ENCODE measurements around the gene UGT1A10. TPM values are rescaled to one million over a fixed set of nuclear protein-coding genes. Genes with fewer than 3 reads are reported as not detected.

UGT1A10 gene
- total RNA-seq, 2 donors from 2014 or later, result not detected

- H3K27ac Mint-ChIP-seq, result no peak overlapping the region
- no peak overlapping the region for H3K4me3 Mint-ChIP-seq
- no peaks in the 10 kb centered on the region for H3K36me3 Mint-ChIP-seq (ENCODE audit: low read depth)
- H3K9me3 ChIP-seq (ENCODE audit: control insufficient read depth, low read length, poor library complexity, severe bottlenecking), result no peaks in the 10 kb centered on the region
- ATAC-seq (no peak), DNase-seq (no peak)
- H3K27me3 Mint-ChIP-seq, result peaks cover 4% of the 10 kb centered on the region
- peaks cover 4% of the 10 kb centered on the region for H3K4me1 Mint-ChIP-seq
These were observed 155.7 kb downstream of the UGT1A10 start for GRCh38 chr2:233791883-233792329.

- DNase-seq (no peak), ATAC-seq (no peak)
- Mint-ChIP-seq H3K27me3 (peaks cover 5% of the 10 kb centered on the region), H3K27ac (no peak overlapping the region), H3K4me3 (no peak overlapping the region), H3K36me3 (ENCODE audit: low read depth) (no peaks in the 10 kb centered on the region), H3K4me1 (peaks cover 4% of the 10 kb centered on the region)
- no peaks in the 10 kb centered on the region for H3K9me3 ChIP-seq (ENCODE audit: control insufficient read depth, low read length, poor library complexity, severe bottlenecking)
These were observed 156.5 kb downstream of the UGT1A10 start for GRCh38 chr2:233792720-233793119.

DNA sequence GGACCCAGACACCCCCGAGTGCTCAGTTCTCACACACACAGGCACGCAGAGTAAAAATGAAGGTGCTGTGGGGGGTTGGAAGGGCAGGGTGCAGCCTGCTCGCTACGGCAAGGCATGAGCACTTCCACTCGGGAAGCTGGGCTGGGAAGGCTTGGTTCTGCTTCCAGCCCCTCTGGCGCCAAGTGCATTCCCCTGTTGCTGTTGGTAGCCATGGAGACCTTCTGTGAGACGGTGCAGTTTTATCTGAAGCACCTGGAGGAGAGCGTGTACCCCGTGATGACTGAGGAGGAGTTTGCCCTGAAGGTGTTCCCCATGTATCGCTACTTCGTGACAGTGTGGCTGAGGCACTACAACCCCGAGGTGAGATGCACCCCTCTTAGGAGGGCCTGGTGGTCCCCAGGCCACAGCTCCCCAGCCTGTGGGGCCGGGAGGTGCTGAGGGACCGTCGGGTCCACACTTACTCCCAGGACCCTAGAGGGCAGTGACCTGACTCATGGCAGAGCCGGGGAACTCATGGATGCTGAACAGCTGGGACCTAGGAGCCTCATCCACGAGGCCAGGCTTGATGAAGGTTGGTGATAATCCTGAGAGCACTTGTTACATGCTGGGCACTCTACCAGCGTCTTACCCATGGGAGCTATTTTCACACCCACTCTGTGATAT lies 157.3 kb downstream of the UGT1A10 start:
- Mint-ChIP-seq H3K27me3 (peaks cover 13% of the 10 kb centered on the region), H3K36me3 (ENCODE audit: low read depth) (no peaks in the 10 kb centered on the region), H3K4me3 (no peak overlapping the region), H3K4me1 (peaks cover 4% of the 10 kb centered on the region), H3K27ac (no peak overlapping the region)
- ATAC-seq (no peak), DNase-seq (no peak)
- H3K9me3 ChIP-seq (ENCODE audit: control insufficient read depth, low read length, poor library complexity, severe bottlenecking), result no peaks in the 10 kb centered on the region

GRCh38 chr2:233794128-233794658 lies 157.9 kb downstream of the UGT1A10 start:
- H3K27me3 Mint-ChIP-seq, result peaks cover 19% of the 10 kb centered on the region
- H3K36me3 Mint-ChIP-seq (ENCODE audit: low read depth), result no peaks in the 10 kb centered on the region
- ATAC-seq (no peak), DNase-seq (no peak)
- peaks cover 4% of the 10 kb centered on the region for H3K4me1 Mint-ChIP-seq
- no peak overlapping the region for H3K27ac Mint-ChIP-seq
- H3K4me3 Mint-ChIP-seq, result no peak overlapping the region
- H3K9me3 ChIP-seq (ENCODE audit: control insufficient read depth, low read length, poor library complexity, severe bottlenecking), result no peaks in the 10 kb centered on the region

DNA sequence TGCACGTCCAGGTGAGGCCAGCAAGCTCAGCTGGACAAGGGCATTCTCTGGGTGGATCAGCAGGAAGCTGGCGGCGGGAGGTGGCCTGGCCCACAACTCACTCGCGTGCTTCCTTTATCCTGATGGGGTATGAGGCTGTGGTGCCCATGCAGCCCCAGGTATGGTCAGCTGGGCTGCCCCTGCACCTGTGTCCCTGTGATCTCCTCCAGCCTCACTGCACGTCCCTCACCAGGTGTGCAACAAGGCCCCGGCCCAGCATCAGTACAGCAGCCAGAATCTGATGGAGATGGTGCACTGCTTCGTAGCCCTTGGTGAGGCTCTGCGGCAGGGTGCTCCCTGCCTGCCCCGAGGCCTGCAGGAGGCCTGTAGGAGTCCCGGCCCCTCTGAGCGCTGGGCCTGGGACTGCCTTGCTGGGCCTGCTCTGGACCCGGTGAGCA lies 159.5 kb downstream of the UGT1A10 start:
- peaks cover 20% of the 10 kb centered on the region for H3K27me3 Mint-ChIP-seq
- no peak for ATAC-seq
- no peak overlapping the region for H3K27ac Mint-ChIP-seq
- H3K9me3 ChIP-seq (ENCODE audit: control insufficient read depth, low read length, poor library complexity, severe bottlenecking), result no peaks in the 10 kb centered on the region
- no peak for DNase-seq
- H3K4me3 Mint-ChIP-seq, result no peak overlapping the region
- H3K36me3 Mint-ChIP-seq (ENCODE audit: low read depth), result no peaks in the 10 kb centered on the region
- no peaks in the 10 kb centered on the region for H3K4me1 Mint-ChIP-seq

DNA sequence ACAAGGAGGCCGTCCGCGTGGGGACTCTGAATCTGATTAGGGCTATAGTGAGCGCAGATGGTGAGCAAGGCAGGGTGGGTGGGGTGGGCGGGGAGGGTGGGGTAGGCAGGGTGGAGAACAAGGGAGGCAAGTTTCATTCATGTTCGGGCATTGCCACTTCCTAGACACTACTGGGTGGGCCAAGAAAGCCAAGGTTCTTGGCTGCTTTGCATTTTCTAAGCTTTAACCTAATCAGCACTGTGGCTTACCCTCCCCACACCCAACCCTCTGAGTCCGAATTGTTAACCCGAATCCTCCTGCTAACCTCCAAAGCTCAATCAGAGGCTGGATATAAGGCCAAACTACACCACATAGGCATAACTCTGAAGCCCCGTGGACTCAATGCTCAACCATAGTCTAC lies 160.0 kb downstream of the UGT1A10 start:
- peaks cover 20% of the 10 kb centered on the region for H3K27me3 Mint-ChIP-seq
- DNase-seq (no peak), ATAC-seq (no peak)
- no peak overlapping the region for H3K27ac Mint-ChIP-seq
- H3K9me3 ChIP-seq (ENCODE audit: control insufficient read depth, low read length, poor library complexity, severe bottlenecking), result no peaks in the 10 kb centered on the region
- no peaks in the 10 kb centered on the region for H3K4me1 Mint-ChIP-seq
- no peaks in the 10 kb centered on the region for H3K36me3 Mint-ChIP-seq (ENCODE audit: low read depth)
- H3K4me3 Mint-ChIP-seq, result no peak overlapping the region

- ATAC-seq (no peak), DNase-seq (no peak)
- H3K9me3 ChIP-seq (ENCODE audit: control insufficient read depth, low read length, poor library complexity, severe bottlenecking), result no peaks in the 10 kb centered on the region
- Mint-ChIP-seq H3K36me3 (ENCODE audit: low read depth) (no peaks in the 10 kb centered on the region), H3K27ac (no peak overlapping the region), H3K4me3 (no peak overlapping the region), H3K4me1 (no peaks in the 10 kb centered on the region), H3K27me3 (peaks cover 29% of the 10 kb centered on the region)
These were observed 162.3 kb downstream of the UGT1A10 start for GRCh38 chr2:233798335-233799086.

- ATAC-seq (no peak), DNase-seq (no peak)
- no peaks in the 10 kb centered on the region for H3K36me3 Mint-ChIP-seq (ENCODE audit: low read depth)
- peaks cover 35% of the 10 kb centered on the region for H3K27me3 Mint-ChIP-seq
- no peaks in the 10 kb centered on the region for H3K4me1 Mint-ChIP-seq
- H3K4me3 Mint-ChIP-seq, result no peak overlapping the region
- H3K9me3 ChIP-seq (ENCODE audit: control insufficient read depth, low read length, poor library complexity, severe bottlenecking), result no peaks in the 10 kb centered on the region
- no peak overlapping the region for H3K27ac Mint-ChIP-seq
These were observed 162.9 kb downstream of the UGT1A10 start for GRCh38 chr2:233799087-233799665.

DNA sequence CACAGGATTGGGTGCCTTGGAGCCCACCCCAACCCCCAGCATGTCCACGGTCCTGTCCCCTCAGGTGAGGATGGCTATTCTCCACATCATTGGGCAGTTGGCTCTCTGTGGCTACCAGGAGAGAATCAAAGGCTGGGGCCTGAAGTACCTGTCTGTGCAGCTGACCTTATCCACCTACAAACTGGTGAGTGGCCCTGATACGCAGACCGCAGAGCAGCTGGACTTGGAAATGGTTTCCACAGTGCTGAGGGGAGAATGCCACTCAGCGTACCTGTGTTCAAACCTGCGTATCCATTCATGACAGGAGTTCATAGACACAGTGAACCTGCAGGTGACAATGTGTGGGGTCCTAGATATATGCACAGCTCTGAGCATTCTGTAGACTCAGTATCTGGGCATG lies 163.5 kb downstream of the UGT1A10 start:
- Mint-ChIP-seq H3K27ac (no peak overlapping the region), H3K4me1 (no peaks in the 10 kb centered on the region), H3K36me3 (ENCODE audit: low read depth) (no peaks in the 10 kb centered on the region), H3K4me3 (no peak overlapping the region), H3K27me3 (peaks cover 41% of the 10 kb centered on the region)
- DNase-seq (no peak), ATAC-seq (no peak)
- H3K9me3 ChIP-seq (ENCODE audit: control insufficient read depth, low read length, poor library complexity, severe bottlenecking), result no peaks in the 10 kb centered on the region

GRCh38 chr2:233800208-233800607 lies 164.0 kb downstream of the UGT1A10 start:
- no peaks in the 10 kb centered on the region for H3K36me3 Mint-ChIP-seq (ENCODE audit: low read depth)
- no peak for ATAC-seq
- H3K4me1 Mint-ChIP-seq, result peaks cover 2% of the 10 kb centered on the region
- DNase-seq, result no peak
- H3K4me3 Mint-ChIP-seq, result no peak overlapping the region
- H3K9me3 ChIP-seq (ENCODE audit: control insufficient read depth, low read length, poor library complexity, severe bottlenecking), result no peaks in the 10 kb centered on the region
- no peak overlapping the region for H3K27ac Mint-ChIP-seq
- H3K27me3 Mint-ChIP-seq, result peaks cover 45% of the 10 kb centered on the region

DNA sequence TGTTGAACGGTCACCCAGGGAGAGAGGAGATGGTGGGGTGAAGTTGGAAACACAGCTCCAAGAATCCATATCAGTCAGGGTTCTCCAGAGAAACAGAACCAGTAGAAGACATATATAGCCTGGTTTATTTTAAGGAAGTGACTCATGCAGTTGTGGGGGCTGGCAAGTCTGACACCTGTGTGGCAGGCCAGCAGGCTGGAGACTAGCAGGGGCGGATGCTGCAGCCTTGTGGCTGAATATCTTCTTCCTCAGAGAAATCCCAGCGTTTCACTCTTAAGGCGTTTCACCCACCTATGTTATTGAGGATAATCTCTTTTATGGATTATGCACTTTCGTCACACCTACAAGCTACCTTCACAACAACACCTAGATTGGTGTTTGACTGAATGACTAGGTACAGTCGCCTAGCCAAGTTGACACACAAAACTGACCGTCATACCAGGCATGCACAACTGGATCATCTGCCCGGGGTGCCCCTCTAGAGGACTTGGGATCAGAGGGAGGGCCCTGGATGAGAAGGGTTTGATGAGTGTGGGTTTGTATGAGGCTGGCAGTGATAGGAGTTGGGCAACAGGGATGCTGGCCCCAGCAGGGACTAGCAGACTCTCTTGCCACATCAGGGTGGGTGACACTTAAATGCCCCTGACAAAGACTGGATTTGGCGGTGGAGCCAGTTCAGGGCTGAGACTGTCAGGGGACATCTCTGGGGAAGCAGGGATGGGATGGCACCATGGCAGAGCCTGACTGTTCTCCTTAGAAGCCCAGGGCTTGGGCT lies 165.3 kb downstream of the UGT1A10 start:
- H3K4me1 Mint-ChIP-seq, result peaks cover 2% of the 10 kb centered on the region
- H3K4me3 Mint-ChIP-seq, result no peak overlapping the region
- peaks cover 50% of the 10 kb centered on the region for H3K27me3 Mint-ChIP-seq
- H3K27ac Mint-ChIP-seq, result no peak overlapping the region
- no peak for DNase-seq
- H3K36me3 Mint-ChIP-seq (ENCODE audit: low read depth), result no peaks in the 10 kb centered on the region
- no peak for ATAC-seq
- H3K9me3 ChIP-seq (ENCODE audit: control insufficient read depth, low read length, poor library complexity, severe bottlenecking), result no peaks in the 10 kb centered on the region

GRCh38 chr2:233802132-233802815 lies 166.0 kb downstream of the UGT1A10 start:
- Mint-ChIP-seq H3K27me3 (peaks cover 50% of the 10 kb centered on the region), H3K4me1 (peaks cover 2% of the 10 kb centered on the region), H3K27ac (no peak overlapping the region), H3K36me3 (ENCODE audit: low read depth) (no peaks in the 10 kb centered on the region), H3K4me3 (no peak overlapping the region)
- no peak for ATAC-seq
- no peak for DNase-seq
- no peaks in the 10 kb centered on the region for H3K9me3 ChIP-seq (ENCODE audit: control insufficient read depth, low read length, poor library complexity, severe bottlenecking)

Measured in T-helper 17 cell (primary cell).